Stimulated activated CD8-positive, alpha-beta memory T cell treated with anti-CD3 and anti-CD28 coated beads, Interleukin-15, amount 100 ng/mL, for 48 hours (primary cell): Measurements from ENCODE around the gene SETD2.
A peak's percentile ranks its signal among the peaks of the same experiment; 100 is the strongest.
"Not testable (repeated sequence)": the region's sequence is repeated elsewhere in the genome, so short reads cannot be mapped to it uniquely, and the experiment has no call there.

ENCODE experiments used
- DNase-seq, 2 donors: peaks; one replicate each; pipeline ENCODE4 v3.0.0-alpha.2; 2020; ENCODE audit warnings: low read depth in 2 of 2

Gene SETD2

GRCh38 chr3:47034868-47035489 is 128.9 kb downstream of the SETD2 start:
- no peak for DNase-seq

- not testable (repeated sequence) for DNase-seq
Observed at GRCh38 chr3:47031041-47031440, 132.9 kb downstream of the SETD2 start.

- DNase-seq, result no peak
Observed at GRCh38 chr3:47028667-47029066, 135.2 kb downstream of the SETD2 start.

- no peak for DNase-seq
Observed at GRCh38 chr3:47028146-47028545, 135.8 kb downstream of the SETD2 start.

- not testable (repeated sequence) for DNase-seq
Observed at GRCh38 chr3:47026432-47026831, 137.5 kb downstream of the SETD2 start.

GRCh38 chr3:47024932-47025331 is 139.0 kb downstream of the SETD2 start:
- no peak for DNase-seq

GRCh38 chr3:47022641-47023071 is 141.3 kb downstream of the SETD2 start:
- DNase-seq, result no peak

- DNase-seq, result no peak
Observed at GRCh38 chr3:47020311-47020710, 143.6 kb downstream of the SETD2 start.

GRCh38 chr3:47019201-47019600 is 144.7 kb downstream of the SETD2 start:
- DNase-seq, result peak in 1 of 2 donors; percentile 31

GRCh38 chr3:47018269-47018611 is 145.7 kb downstream of the SETD2 start:
- DNase-seq, result no peak

GRCh38 chr3:47017504-47018268 is 146.2 kb downstream of the SETD2 start:
- DNase-seq, result no peak

- peak in 1 of 2 donors; percentile 36 for DNase-seq
Observed at GRCh38 chr3:47016934-47017435, 146.9 kb downstream of the SETD2 start.

- DNase-seq, result no peak
Observed at GRCh38 chr3:47016086-47016933, 147.6 kb downstream of the SETD2 start.

- no peak for DNase-seq
Observed at GRCh38 chr3:47015151-47015550, 148.8 kb downstream of the SETD2 start.

GRCh38 chr3:47014036-47014435 is 149.9 kb downstream of the SETD2 start:
- DNase-seq, result no peak

- DNase-seq, result no peak
Observed at GRCh38 chr3:47013231-47013630, 150.7 kb downstream of the SETD2 start.

GRCh38 chr3:47012342-47013230 is 151.3 kb downstream of the SETD2 start:
- DNase-seq, result no peak

GRCh38 chr3:47011371-47011770 is 152.5 kb downstream of the SETD2 start:
- no peak for DNase-seq

- no peak for DNase-seq
Observed at GRCh38 chr3:47010910-47011309, 153.0 kb downstream of the SETD2 start.

- DNase-seq, result no peak
Observed at GRCh38 chr3:47010111-47010712, 153.7 kb downstream of the SETD2 start.
